ENCODE results near the gene HPS1. TPM values are rescaled to one million over a fixed set of nuclear protein-coding genes. Genes with fewer than 3 reads are reported as not detected.

HPS1 gene
- polyA plus RNA-seq, 1 of the 3 experiments (the other 2 are of a cell fraction), result 41.4 TPM

DNA sequence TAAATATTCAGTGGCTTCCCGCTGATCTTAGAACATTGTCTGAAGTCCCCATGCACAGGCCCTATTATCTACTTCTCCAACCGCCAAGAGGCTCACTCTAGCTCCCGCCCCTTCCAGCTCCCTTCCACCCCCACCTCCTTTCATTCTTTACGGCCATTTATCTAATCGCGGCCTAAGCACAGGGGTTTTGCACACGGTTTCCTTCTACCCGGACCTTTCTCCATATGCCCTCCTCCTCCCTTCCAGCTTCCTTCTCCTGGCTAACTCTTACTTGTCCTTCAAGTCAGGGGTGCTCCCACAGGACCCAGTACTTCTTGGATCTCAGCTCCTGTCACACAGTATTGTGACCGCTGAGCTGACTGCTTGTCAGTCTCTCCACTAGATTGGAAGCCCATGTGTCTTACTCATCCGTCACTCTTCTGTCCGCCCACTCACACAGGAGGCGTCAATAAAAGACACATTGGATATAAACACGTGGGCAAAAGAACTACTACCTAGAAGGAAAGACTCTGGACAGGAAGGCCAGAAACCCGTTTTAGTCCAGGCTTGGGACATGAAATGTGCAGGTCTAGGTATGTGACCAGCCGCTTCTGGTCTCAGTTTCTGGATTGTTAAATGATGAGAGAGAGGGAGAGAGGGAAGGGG, 20.2 kb upstream of the HPS1 start:
- Histone ChIP-seq H3K36me3 (replicated peaks in 1 of 2; ENCODE audit: control insufficient read depth in 1 of 2, insufficient read depth in 2 of 2, low read length in 1 of 2) (no peaks in the 10 kb centered on the region), H3F3A (replicated peaks; ENCODE audit: insufficient read depth) (no peaks in the 10 kb centered on the region), H3K27ac (ENCODE audit: low read depth in 2 of 2, low read length in 1 of 2) (no peak overlapping the region), H3K79me2 (ENCODE audit: insufficient read depth) (no peaks in the 10 kb centered on the region), H3K4me2 (no peak overlapping the region), H3K9me3 (no peaks in the 10 kb centered on the region), H2AFZ (ENCODE audit: low read depth) (no peak overlapping the region; the same call in 1 of the 2 replicates), H3K9me2 (no peaks in the 10 kb centered on the region), H3K4me3 (ENCODE audit: low read depth in 2 of 2, low read length in 1 of 2) (peak overlapping the region in 1 of 2 experiments; percentile 56; a peak in 1 of 4 replicates), H3K9ac (no peak overlapping the region), H3K27me3 (ENCODE audit: insufficient read depth) (peaks cover 18% of the 10 kb centered on the region; the same call in 1 of the 2 replicates), H3K4me1 (ENCODE audit: control insufficient read depth in 1 of 2, insufficient read depth in 2 of 2, low read depth in 1 of 2, low read length in 1 of 2) (no peaks in the 10 kb centered on the region; a peak in 1 of 4 replicates), H4K20me1 (ENCODE audit: insufficient read depth) (no peaks in the 10 kb centered on the region)
- ChIA-PET CTCF (interaction anchor here (0.6 to 5.2 kb wide), 80 partner anchors 8 to 1604 kb away, joined by 3 to 42 read pairs (median 4); partner anchors contain the start of genes HPS1 and HPSE2), POLR2A (interaction anchor here (0.6 to 1.0 kb wide), 2 partner anchors 105 to 126 kb away, joined by 3 read pairs; no protein-coding TSS in a partner anchor)
- WGBS (ENCODE audit: low lambda C conversion rate), result 58% methylated on average over 15 of the region's 15 CpGs
- TF ChIP-seq FOSL2 (IDR thresholded peaks at IDR 0.05; ENCODE audit: borderline replicate concordance, low read depth) (no peak), NRF1 (IDR thresholded peaks at IDR 0.05; ENCODE audit: low read depth, low read length) (no peak), SMC3 (IDR thresholded peaks at IDR 0.05; ENCODE audit: low read depth, low read length) (no peak), RFX5 (IDR thresholded peaks at IDR 0.05; ENCODE audit: low read length) (no peak), CHD2 (IDR thresholded peaks at IDR 0.05; ENCODE audit: low read length, partially characterized antibody) (no peak)
- TF ChIP-seq, protein P1, sequence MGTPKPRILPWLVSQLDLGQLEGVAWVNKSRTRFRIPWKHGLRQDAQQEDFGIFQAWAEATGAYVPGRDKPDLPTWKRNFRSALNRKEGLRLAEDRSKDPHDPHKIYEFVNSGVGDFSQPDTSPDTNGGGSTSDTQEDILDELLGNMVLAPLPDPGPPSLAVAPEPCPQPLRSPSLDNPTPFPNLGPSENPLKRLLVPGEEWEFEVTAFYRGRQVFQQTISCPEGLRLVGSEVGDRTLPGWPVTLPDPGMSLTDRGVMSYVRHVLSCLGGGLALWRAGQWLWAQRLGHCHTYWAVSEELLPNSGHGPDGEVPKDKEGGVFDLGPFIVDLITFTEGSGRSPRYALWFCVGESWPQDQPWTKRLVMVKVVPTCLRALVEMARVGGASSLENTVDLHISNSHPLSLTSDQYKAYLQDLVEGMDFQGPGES (IDR thresholded peaks at IDR 0.05; ENCODE audit: low read depth, low read length), result no peak
- TF ChIP-seq, protein P2, sequence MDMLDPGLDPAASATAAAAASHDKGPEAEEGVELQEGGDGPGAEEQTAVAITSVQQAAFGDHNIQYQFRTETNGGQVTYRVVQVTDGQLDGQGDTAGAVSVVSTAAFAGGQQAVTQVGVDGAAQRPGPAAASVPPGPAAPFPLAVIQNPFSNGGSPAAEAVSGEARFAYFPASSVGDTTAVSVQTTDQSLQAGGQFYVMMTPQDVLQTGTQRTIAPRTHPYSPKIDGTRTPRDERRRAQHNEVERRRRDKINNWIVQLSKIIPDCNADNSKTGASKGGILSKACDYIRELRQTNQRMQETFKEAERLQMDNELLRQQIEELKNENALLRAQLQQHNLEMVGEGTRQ (IDR thresholded peaks at IDR 0.05; ENCODE audit: borderline replicate concordance, low read depth, low read length), result no peak
- TF ChIP-seq, protein P3, sequence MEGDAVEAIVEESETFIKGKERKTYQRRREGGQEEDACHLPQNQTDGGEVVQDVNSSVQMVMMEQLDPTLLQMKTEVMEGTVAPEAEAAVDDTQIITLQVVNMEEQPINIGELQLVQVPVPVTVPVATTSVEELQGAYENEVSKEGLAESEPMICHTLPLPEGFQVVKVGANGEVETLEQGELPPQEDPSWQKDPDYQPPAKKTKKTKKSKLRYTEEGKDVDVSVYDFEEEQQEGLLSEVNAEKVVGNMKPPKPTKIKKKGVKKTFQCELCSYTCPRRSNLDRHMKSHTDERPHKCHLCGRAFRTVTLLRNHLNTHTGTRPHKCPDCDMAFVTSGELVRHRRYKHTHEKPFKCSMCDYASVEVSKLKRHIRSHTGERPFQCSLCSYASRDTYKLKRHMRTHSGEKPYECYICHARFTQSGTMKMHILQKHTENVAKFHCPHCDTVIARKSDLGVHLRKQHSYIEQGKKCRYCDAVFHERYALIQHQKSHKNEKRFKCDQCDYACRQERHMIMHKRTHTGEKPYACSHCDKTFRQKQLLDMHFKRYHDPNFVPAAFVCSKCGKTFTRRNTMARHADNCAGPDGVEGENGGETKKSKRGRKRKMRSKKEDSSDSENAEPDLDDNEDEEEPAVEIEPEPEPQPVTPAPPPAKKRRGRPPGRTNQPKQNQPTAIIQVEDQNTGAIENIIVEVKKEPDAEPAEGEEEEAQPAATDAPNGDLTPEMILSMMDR (IDR thresholded peaks at IDR 0.05), result no peak
- no peak for DNase-seq

DNA sequence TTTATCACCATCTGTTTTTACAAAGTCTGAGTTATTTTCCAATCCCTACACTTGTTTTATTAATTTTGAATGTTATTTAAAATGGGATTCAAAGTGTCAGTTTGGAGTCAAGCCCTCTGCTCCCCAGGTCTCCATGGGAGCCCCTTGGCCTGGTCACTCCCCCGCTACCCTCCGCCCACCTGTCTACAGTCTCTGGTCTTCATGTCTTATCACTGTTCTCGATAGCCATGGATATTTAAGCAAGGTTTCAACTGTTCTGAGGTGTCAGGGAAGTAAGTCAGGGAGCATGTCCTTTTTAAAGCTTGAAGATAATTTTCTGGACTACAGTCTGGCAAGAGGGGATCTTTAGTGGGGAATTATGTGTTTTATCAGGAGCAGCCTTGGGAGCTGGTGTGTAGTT, 19.1 kb upstream of the HPS1 start:
- Histone ChIP-seq H3K79me2 (ENCODE audit: insufficient read depth) (no peaks in the 10 kb centered on the region), H4K20me1 (ENCODE audit: insufficient read depth) (no peaks in the 10 kb centered on the region), H3F3A (replicated peaks; ENCODE audit: insufficient read depth) (no peaks in the 10 kb centered on the region), H3K9me2 (no peaks in the 10 kb centered on the region), H3K9ac (no peak overlapping the region), H3K4me1 (ENCODE audit: control insufficient read depth in 1 of 2, insufficient read depth in 2 of 2, low read depth in 1 of 2, low read length in 1 of 2) (peaks cover 0 to 4% of the 10 kb centered on the region in 2 experiments; a peak in 2 of 4 replicates), H3K4me3 (ENCODE audit: low read depth in 2 of 2, low read length in 1 of 2) (no peak overlapping the region), H3K27ac (ENCODE audit: low read depth in 2 of 2, low read length in 1 of 2) (no peak overlapping the region), H3K4me2 (no peak overlapping the region), H3K27me3 (ENCODE audit: insufficient read depth) (peaks cover 10% of the 10 kb centered on the region; the same call in 1 of the 2 replicates), H3K9me3 (no peaks in the 10 kb centered on the region), H3K36me3 (replicated peaks in 1 of 2; ENCODE audit: control insufficient read depth in 1 of 2, insufficient read depth in 2 of 2, low read length in 1 of 2) (no peaks in the 10 kb centered on the region), H2AFZ (ENCODE audit: low read depth) (no peak overlapping the region)
- POLR2A ChIA-PET, result no interaction called here
- CTCF ChIA-PET, result interaction anchor here (0.5 to 5.2 kb wide), 6 partner anchors 8 to 783 kb away, joined by 3 to 42 read pairs (median 4); no protein-coding TSS in a partner anchor
- WGBS (ENCODE audit: low lambda C conversion rate), result 88% methylated on average over 3 of the region's 3 CpGs
- DNase-seq, result no peak
- no peak for TF ChIP-seq FOSL2 (IDR thresholded peaks at IDR 0.05; ENCODE audit: borderline replicate concordance, low read depth)
- no peak for TF ChIP-seq NFIC (IDR thresholded peaks at IDR 0.05; ENCODE audit: borderline replicate concordance)
- TF ChIP-seq SMC3 (IDR thresholded peaks at IDR 0.05; ENCODE audit: low read depth, low read length), result no peak
- no peak for TF ChIP-seq RCOR1 (IDR thresholded peaks at IDR 0.05; ENCODE audit: low read length)
- TF ChIP-seq JUND (IDR thresholded peaks at IDR 0.05), result no peak
- TF ChIP-seq RAD21 (IDR thresholded peaks at IDR 0.05; ENCODE audit: low read length), result no peak
- TF ChIP-seq, protein P4, sequence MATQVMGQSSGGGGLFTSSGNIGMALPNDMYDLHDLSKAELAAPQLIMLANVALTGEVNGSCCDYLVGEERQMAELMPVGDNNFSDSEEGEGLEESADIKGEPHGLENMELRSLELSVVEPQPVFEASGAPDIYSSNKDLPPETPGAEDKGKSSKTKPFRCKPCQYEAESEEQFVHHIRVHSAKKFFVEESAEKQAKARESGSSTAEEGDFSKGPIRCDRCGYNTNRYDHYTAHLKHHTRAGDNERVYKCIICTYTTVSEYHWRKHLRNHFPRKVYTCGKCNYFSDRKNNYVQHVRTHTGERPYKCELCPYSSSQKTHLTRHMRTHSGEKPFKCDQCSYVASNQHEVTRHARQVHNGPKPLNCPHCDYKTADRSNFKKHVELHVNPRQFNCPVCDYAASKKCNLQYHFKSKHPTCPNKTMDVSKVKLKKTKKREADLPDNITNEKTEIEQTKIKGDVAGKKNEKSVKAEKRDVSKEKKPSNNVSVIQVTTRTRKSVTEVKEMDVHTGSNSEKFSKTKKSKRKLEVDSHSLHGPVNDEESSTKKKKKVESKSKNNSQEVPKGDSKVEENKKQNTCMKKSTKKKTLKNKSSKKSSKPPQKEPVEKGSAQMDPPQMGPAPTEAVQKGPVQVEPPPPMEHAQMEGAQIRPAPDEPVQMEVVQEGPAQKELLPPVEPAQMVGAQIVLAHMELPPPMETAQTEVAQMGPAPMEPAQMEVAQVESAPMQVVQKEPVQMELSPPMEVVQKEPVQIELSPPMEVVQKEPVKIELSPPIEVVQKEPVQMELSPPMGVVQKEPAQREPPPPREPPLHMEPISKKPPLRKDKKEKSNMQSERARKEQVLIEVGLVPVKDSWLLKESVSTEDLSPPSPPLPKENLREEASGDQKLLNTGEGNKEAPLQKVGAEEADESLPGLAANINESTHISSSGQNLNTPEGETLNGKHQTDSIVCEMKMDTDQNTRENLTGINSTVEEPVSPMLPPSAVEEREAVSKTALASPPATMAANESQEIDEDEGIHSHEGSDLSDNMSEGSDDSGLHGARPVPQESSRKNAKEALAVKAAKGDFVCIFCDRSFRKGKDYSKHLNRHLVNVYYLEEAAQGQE (IDR thresholded peaks at IDR 0.05; ENCODE audit: low read depth, low read length), result no peak
- no peak for TF ChIP-seq GATA2 (CRISPR knock-in tag; IDR thresholded peaks at IDR 0.05)
- TF ChIP-seq, protein P3 (IDR thresholded peaks at IDR 0.05), result no peak

Data from SK-N-SH (cell line).